A549 (cell line): ENCODE data around the gene ARL3. TPM values are rescaled to one million over a fixed set of nuclear protein-coding genes. Genes with fewer than 3 reads are reported as not detected.
A peak's percentile ranks its signal among the peaks of the same experiment; 100 is the strongest.

Experiments used
- ATAC-seq, 2 experiments: fragments of 200-7000 bp in 1 of 2; fragments of >200 bp in 1 of 2; cut with Nextera tagmentation in 1 of 2; cut with Tn5 transposase in 1 of 2; 3 replicates each; pipeline versions ENCODE4 v1.8.0 to v1.9.1; 2018 to 2020; ENCODE audit warnings: mild to moderate bottlenecking in 1 of 2, moderate library complexity in 1 of 2
- CTCF ChIA-PET: fragments of 300-600 bp; sonication (Branson Sonifier 250); formaldehyde crosslinking; extraction: SDS; loops from one replicate; lab custom pipeline; 2021; ENCODE audit warnings: antibody characterized with exemption, inconsistent platforms; lab: Yijun Ruan, JAX
- POLR2A ChIA-PET: fragments of 350-600 bp; formaldehyde crosslinking; extraction: SDS; loops from one replicate; lab custom pipeline; 2021; ENCODE audit warnings: antibody characterized with exemption, inconsistent platforms; lab: Yijun Ruan, JAX
- DNase-seq, 2 experiments: peaks; one replicate each; pipeline versions ENCODE4 v3.0.0 to v3.0.0-alpha.2; 2011 to 2016; ENCODE audit warnings: low read depth in 1 of 2, low spot score in 1 of 2
- FAIRE-seq: peaks from 2 replicates; lab custom pipeline; 2011; peaks lifted over from hg19 to GRCh38; lab: Jason Lieb, UNC
- H3K27ac ChIP-seq, 2 experiments: fragments of >200 bp; sonication (Bioruptor Twin); formaldehyde crosslinking; 3 replicates each; pipeline ENCODE4 v1.5.1; 2016 to 2017
- H3K4me1 ChIP-seq: fragments of >200 bp; sonication (Bioruptor Twin); formaldehyde crosslinking; 3 replicates; pipeline ENCODE4 v1.6.1; 2016
- H3K4me2 ChIP-seq: fragments of >200 bp; sonication (Bioruptor Twin); formaldehyde crosslinking; 3 replicates; pipeline ENCODE4 v1.6.1; 2016
- H3K4me3 ChIP-seq: fragments of >200 bp; sonication (Bioruptor Twin); formaldehyde crosslinking; 3 replicates; pipeline ENCODE4 v1.5.1; 2016
- H3K9me3 ChIP-seq: fragments of >200 bp; sonication (Bioruptor Twin); formaldehyde crosslinking; 3 replicates; pipeline ENCODE4 v1.6.1; 2016
- CBX8 ChIP-seq: fragments of 200-600 bp; sonication (generic); IDR thresholded peaks from 2 replicates; pipeline ENCODE4 v1.6.1; 2016
- CEBPB ChIP-seq, 2 experiments: fragments of >200 bp in 1 of 2; sonication (Bioruptor Twin) in 1 of 2; formaldehyde crosslinking in 1 of 2; IDR thresholded peaks; 2 replicates each; pipeline ENCODE4 v1.6.1; 2012 to 2016
- CHD4 ChIP-seq: fragments of 200-600 bp; sonication (generic); IDR thresholded peaks from 2 replicates; pipeline ENCODE4 v1.6.1; 2016; ENCODE audit warnings: antibody characterized with exemption, mild to moderate bottlenecking, borderline replicate concordance
- CTCF ChIP-seq: fragments of >200 bp; sonication (Bioruptor Twin); formaldehyde crosslinking; IDR thresholded peaks from 3 replicates; pipeline ENCODE4 v1.5.1; 2016
- E2F6 ChIP-seq: IDR thresholded peaks from 2 replicates; pipeline ENCODE4 v1.6.1; 2012; ENCODE audit warnings: low read depth, borderline replicate concordance
- EP300 ChIP-seq, 2 experiments: fragments of >200 bp; sonication (Bioruptor Twin); formaldehyde crosslinking; IDR thresholded peaks; 2 replicates in 1 of 2; 3 replicates in 1 of 2; pipeline ENCODE4 v1.6.1; 2016 to 2017
- ESRRA ChIP-seq: fragments of 150-350 bp; IDR thresholded peaks from 2 replicates; pipeline ENCODE4 v1.6.1; 2014; ENCODE audit warnings: mild to moderate bottlenecking, low read length, borderline replicate concordance
- FOSB ChIP-seq: fragments of 250-450 bp; sonication (Bioruptor Pico); IDR thresholded peaks from 2 replicates; pipeline ENCODE4 v1.5.0; 2020; ENCODE audit warnings: mild to moderate bottlenecking, moderate library complexity
- FOSL2 ChIP-seq, 2 experiments: fragments of 450-650 bp in 1 of 2; fragments of >200 bp in 1 of 2; sonication (Bioruptor Twin) in 1 of 2; formaldehyde crosslinking; IDR thresholded peaks; 2 replicates each; pipeline versions ENCODE4 v1.5.0 to v1.6.1; 2016 to 2020; ENCODE audit warnings: mild to moderate bottlenecking in 1 of 2, moderate library complexity in 1 of 2
- FOXS1 ChIP-seq: fragments of 250-450 bp; sonication (Bioruptor Pico); IDR thresholded peaks from 2 replicates; pipeline ENCODE4 v1.5.0; 2020; ENCODE audit warnings: mild to moderate bottlenecking, moderate library complexity
- GATA3 ChIP-seq: IDR thresholded peaks from 2 replicates; pipeline ENCODE4 v1.6.1; 2012; ENCODE audit warnings: borderline replicate concordance
- HDAC2 ChIP-seq: fragments of 200-600 bp; sonication (generic); IDR thresholded peaks from 2 replicates; pipeline ENCODE4 v1.6.1; 2016
- HES2 ChIP-seq: fragments of >200 bp; sonication (Bioruptor Twin); formaldehyde crosslinking; IDR thresholded peaks from 2 replicates; pipeline ENCODE4 v1.6.1; 2016
- HEYL ChIP-seq: fragments of 250-450 bp; sonication (Bioruptor Pico); IDR thresholded peaks from 2 replicates; pipeline ENCODE4 v1.8.0; 2021; ENCODE audit warnings: mild to moderate bottlenecking, moderate library complexity
- HMGXB4 ChIP-seq: fragments of 250-450 bp; sonication (Bioruptor Pico); IDR thresholded peaks from 2 replicates; pipeline ENCODE4 v1.5.0; 2021; ENCODE audit warnings: mild to moderate bottlenecking, moderate library complexity, borderline replicate concordance
- HOXB5 ChIP-seq: fragments of 250-450 bp; sonication (Bioruptor Pico); IDR thresholded peaks from 2 replicates; pipeline ENCODE4 v1.5.0; 2020; ENCODE audit warnings: mild to moderate bottlenecking, moderate library complexity
- JUN ChIP-seq, 2 experiments: fragments of >200 bp; sonication (Bioruptor Twin); formaldehyde crosslinking; IDR thresholded peaks; 2 replicates in 1 of 2; 3 replicates in 1 of 2; pipeline ENCODE4 v1.6.1; 2016 to 2017
- KDM1A ChIP-seq: fragments of 200-600 bp; sonication (generic); IDR thresholded peaks from 2 replicates; pipeline ENCODE4 v1.6.1; 2016; ENCODE audit warnings: low read depth, mild to moderate bottlenecking
- KDM5A ChIP-seq: fragments of 200-600 bp; sonication (generic); IDR thresholded peaks from 2 replicates; pipeline ENCODE4 v1.6.1; 2016; ENCODE audit warnings: antibody characterized with exemption, mild to moderate bottlenecking
- MAFK ChIP-seq: fragments of 450-650 bp; IDR thresholded peaks from 2 replicates; pipeline ENCODE4 v1.6.1; 2014; ENCODE audit not compliant: partially characterized antibody
- MAX ChIP-seq: IDR thresholded peaks from 2 replicates; pipeline ENCODE4 v1.6.1; 2012
- MAZ ChIP-seq: fragments of 150-350 bp; IDR thresholded peaks from 2 replicates; pipeline ENCODE4 v1.6.1; 2014; ENCODE audit warnings: antibody characterized with exemption, low read depth, low read length, borderline replicate concordance
- MYC ChIP-seq: IDR thresholded peaks from 2 replicates; pipeline ENCODE4 v1.6.1; 2012; ENCODE audit warnings: mild to moderate bottlenecking, inconsistent platforms, low read length, improper control_type of control experiment, borderline replicate concordance
- NFE2L2 ChIP-seq: fragments of 150-350 bp; conservative IDR thresholded peaks from 2 replicates; pipeline ENCODE4 v1.6.1; 2014; ENCODE audit warnings: low read length
- PBX3 ChIP-seq: IDR thresholded peaks from 2 replicates; pipeline ENCODE4 v1.6.1; 2012
- POLR2A ChIP-seq: IDR thresholded peaks from 2 replicates; pipeline ENCODE4 v1.6.1; 2012; ENCODE audit warnings: mild to moderate bottlenecking, low read length
- POLR2AphosphoS2 ChIP-seq: conservative IDR thresholded peaks from 2 replicates; pipeline ENCODE4 v1.6.1; 2012; ENCODE audit warnings: low read length, improper control_type of control experiment, inconsistent platforms
- RAD21 ChIP-seq, 2 experiments: fragments of >200 bp in 1 of 2; sonication (Bioruptor Twin) in 1 of 2; formaldehyde crosslinking in 1 of 2; IDR thresholded peaks in 1 of 2; conservative IDR thresholded peaks in 1 of 2; 2 replicates in 1 of 2; 3 replicates in 1 of 2; pipeline ENCODE4 v1.6.1; 2012 to 2018; ENCODE audit warnings: inconsistent platforms in 1 of 2
- RARB ChIP-seq: fragments of 250-450 bp; sonication (Bioruptor Pico); IDR thresholded peaks from 2 replicates; pipeline ENCODE4 v1.8.0; 2021; ENCODE audit warnings: mild to moderate bottlenecking, moderate library complexity
- RCOR1 ChIP-seq: fragments of 150-350 bp; IDR thresholded peaks from 2 replicates; pipeline ENCODE4 v1.6.1; 2014; ENCODE audit warnings: antibody characterized with exemption, low read length, low read depth
- SMC3 ChIP-seq: fragments of >200 bp; sonication (Bioruptor Twin); formaldehyde crosslinking; IDR thresholded peaks from 3 replicates; pipeline ENCODE4 v1.6.1; 2018; ENCODE audit warnings: inconsistent platforms
- TFCP2L1 ChIP-seq: fragments of 250-450 bp; sonication (Bioruptor Pico); IDR thresholded peaks from 2 replicates; pipeline ENCODE4 v1.5.0; 2021; ENCODE audit warnings: mild to moderate bottlenecking
- TP53 ChIP-seq: fragments of 250-450 bp; sonication (Bioruptor Pico); IDR thresholded peaks from 2 replicates; pipeline ENCODE4 v1.5.0; 2021; ENCODE audit warnings: mild to moderate bottlenecking, moderate library complexity
- ZC3H11A ChIP-seq: fragments of 450-650 bp; IDR thresholded peaks from 2 replicates; pipeline ENCODE4 v1.6.1; 2014; ENCODE audit warnings: antibody characterized with exemption, mild to moderate bottlenecking
- ZFP36 ChIP-seq: fragments of 450-650 bp; IDR thresholded peaks from 2 replicates; pipeline ENCODE4 v1.6.1; 2014; ENCODE audit warnings: borderline replicate concordance; ENCODE audit not compliant: partially characterized antibody
- ZNF302 ChIP-seq: fragments of 250-450 bp; sonication (Bioruptor Pico); IDR thresholded peaks from 2 replicates; pipeline ENCODE4 v1.9.0; 2021; ENCODE audit warnings: inconsistent platforms, mild to moderate bottlenecking, moderate library complexity
- ZSCAN20 ChIP-seq: fragments of 250-450 bp; sonication (Bioruptor Pico); IDR thresholded peaks from 2 replicates; pipeline ENCODE4 v1.8.0; 2022; ENCODE audit warnings: mild to moderate bottlenecking, moderate library complexity
- WGBS: methylation state at CpG from one replicate; pipeline ENCODE4 v1.1.6; 2017; ENCODE audit errors: missing lambda C conversion rate; 5-methylcytosine and 5-hydroxymethylcytosine counted together
- polyA plus RNA-seq, 4 experiments: library from polyadenylated mRNA; depleted of rRNA in 3 of 4; stranded (reverse); fragments of >200 nt; fragmentation: RNase III in 1 of 4; extraction: RNeasy Plus Mini Kit Qiagen cat#74134 plus additional on column Dnase treatment in 1 of 4; gene quantifications; 2 replicates in 3 of 4; 3 replicates in 1 of 4; pipeline ENCODE4 v1.2.3, GENCODE V29; 2011 to 2017

The ARL3 gene
- polyA plus RNA-seq, 2 of the 4 experiments (the other 2 are of a cell fraction) = 20.2 to 21.3 TPM

GRCh38 chr10:102644646-102645387 lies 69.4 kb downstream of the ARL3 start:
- peak; percentile 68 to 90 for DNase-seq
- ATAC-seq = peak; percentile 54 to 69
- WGBS = under 1% methylated on average over 27 of the region's 62 CpGs
- H3K4me2 ChIP-seq = peak overlapping the region; percentile 99
- no peak for FAIRE-seq
- no peaks in the 10 kb centered on the region for H3K9me3 ChIP-seq
- peaks cover 17% of the 10 kb centered on the region for H3K4me1 ChIP-seq
- H3K4me3 ChIP-seq = peak overlapping the region; percentile 94
- peak overlapping the region; percentile 98 for H3K27ac ChIP-seq
- POLR2A ChIA-PET = interaction anchor here (0.9 to 2.5 kb wide), 7 partner anchors 11 to 273 kb away, joined by 3 to 15 read pairs (median 4); partner anchors contain the start of genes ACTR1A, ARL3, CNNM2 and SFXN2
- CTCF ChIA-PET = interaction anchor here (0.6 to 3.8 kb wide), 38 partner anchors 10 to 708 kb away, joined by 3 to 38 read pairs (median 4); partner anchors contain the start of genes ACTR1A, ARL3, SFXN2 and SUFU
- TF ChIP-seq MAZ (no peak), PBX3 (no peak), TP53 (no peak), RAD21 (conservative IDR thresholded peaks at IDR 0.05 in 1 of 2, IDR thresholded peaks at IDR 0.05 in 1 of 2) (peak; percentile 28 to 50; a peak in 3 of 5 replicates), KDM5A (no peak), ESRRA (no peak), E2F6 (peak; percentile 95), TFCP2L1 (CRISPR knock-in tag) (no peak), RCOR1 (0 out of 2 replicates have a peak, but pooled peaks have one; percentile 36), HOXB5 (CRISPR knock-in tag) (no peak; the same call in 1 of the 2 replicates), FOSB (CRISPR knock-in tag) (no peak), CHD4 (no peak), MAX (peak; percentile 99), ZFP36 (no peak), HES2 (no peak), JUN (IDR thresholded peaks at IDR 0.05) (no peak; a peak in 1 of 5 replicates), NFE2L2 (no peak), POLR2A (peak; percentile 50), FOSL2 (IDR thresholded peaks at IDR 0.05) (no peak), FOSL2 (CRISPR knock-in tag; IDR thresholded peaks at IDR 0.05) (no peak), CBX8 (no peak), FOXS1 (CRISPR knock-in tag) (no peak), ZSCAN20 (no peak), POLR2AphosphoS2 (no peak), ZC3H11A (no peak), RARB (CRISPR knock-in tag) (no peak), HEYL (no peak), SMC3 (peak; percentile 51; the same call in 2 of the 3 replicates), MAFK (no peak), CEBPB (IDR thresholded peaks at IDR 0.05) (no peak), ZNF302 (CRISPR knock-in tag) (no peak), KDM1A (no peak), CTCF (peak; percentile 57), HDAC2 (no peak), MYC (0 out of 2 replicates have a peak, but pooled peaks have one; percentile 72), GATA3 (no peak), EP300 (IDR thresholded peaks at IDR 0.05) (no peak), HMGXB4 (CRISPR knock-in tag) (no peak)
